Measurements from ENCODE around the gene NUMB.

The NUMB gene

DNA sequence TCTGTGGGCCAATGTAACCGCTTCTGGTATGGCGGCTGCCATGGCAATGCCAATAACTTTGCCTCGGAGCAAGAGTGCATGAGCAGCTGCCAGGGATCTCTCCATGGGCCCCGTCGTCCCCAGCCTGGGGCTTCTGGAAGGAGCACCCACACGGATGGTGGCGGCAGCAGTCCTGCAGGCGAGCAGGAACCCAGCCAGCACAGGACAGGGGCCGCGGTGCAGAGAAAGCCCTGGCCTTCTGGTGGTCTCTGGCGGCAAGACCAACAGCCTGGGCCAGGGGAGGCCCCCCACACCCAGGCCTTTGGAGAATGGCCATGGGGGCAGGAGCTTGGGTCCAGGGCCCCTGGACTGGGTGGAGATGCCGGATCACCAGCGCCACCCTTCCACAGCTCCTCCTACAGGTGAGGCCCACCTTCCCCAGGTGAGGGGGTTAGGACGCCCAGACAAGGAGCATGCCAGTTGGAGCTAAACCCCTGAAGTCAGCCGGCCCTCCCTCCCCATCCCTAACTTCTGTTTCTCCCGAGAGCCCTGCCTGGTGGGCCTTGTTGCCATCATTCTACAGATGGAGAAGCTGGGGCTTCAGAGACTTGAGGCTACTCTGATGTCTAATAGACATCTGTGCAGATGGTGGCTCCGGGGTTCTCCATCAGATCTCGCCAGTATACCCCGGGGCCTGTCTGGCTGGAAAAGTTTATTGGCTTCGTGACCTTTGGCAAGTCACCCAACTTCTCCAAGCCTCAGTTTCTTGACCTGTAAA lies 195.7 kb downstream of the NUMB start:
- no peaks in the 10 kb centered on the region for H3K9me3 ChIP-seq (ENCODE audit: insufficient read depth, low read length)
- TF ChIP-seq, protein P1, sequence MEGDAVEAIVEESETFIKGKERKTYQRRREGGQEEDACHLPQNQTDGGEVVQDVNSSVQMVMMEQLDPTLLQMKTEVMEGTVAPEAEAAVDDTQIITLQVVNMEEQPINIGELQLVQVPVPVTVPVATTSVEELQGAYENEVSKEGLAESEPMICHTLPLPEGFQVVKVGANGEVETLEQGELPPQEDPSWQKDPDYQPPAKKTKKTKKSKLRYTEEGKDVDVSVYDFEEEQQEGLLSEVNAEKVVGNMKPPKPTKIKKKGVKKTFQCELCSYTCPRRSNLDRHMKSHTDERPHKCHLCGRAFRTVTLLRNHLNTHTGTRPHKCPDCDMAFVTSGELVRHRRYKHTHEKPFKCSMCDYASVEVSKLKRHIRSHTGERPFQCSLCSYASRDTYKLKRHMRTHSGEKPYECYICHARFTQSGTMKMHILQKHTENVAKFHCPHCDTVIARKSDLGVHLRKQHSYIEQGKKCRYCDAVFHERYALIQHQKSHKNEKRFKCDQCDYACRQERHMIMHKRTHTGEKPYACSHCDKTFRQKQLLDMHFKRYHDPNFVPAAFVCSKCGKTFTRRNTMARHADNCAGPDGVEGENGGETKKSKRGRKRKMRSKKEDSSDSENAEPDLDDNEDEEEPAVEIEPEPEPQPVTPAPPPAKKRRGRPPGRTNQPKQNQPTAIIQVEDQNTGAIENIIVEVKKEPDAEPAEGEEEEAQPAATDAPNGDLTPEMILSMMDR (IDR thresholded peaks at IDR 0.05; ENCODE audit: low read depth, low read length): no peak
- no peak for TF ChIP-seq EZH2phosphoT487 (IDR thresholded peaks at IDR 0.05; ENCODE audit: low read depth)
- no peaks in the 10 kb centered on the region for H4K20me1 ChIP-seq (ENCODE audit: insufficient read depth, low read length)
- H3K36me3 ChIP-seq (replicated peaks; ENCODE audit: low read depth, low read length): no peaks in the 10 kb centered on the region
- H3K4me2 ChIP-seq (ENCODE audit: low read length): no peak overlapping the region
- no peak overlapping the region for H2AFZ ChIP-seq (ENCODE audit: low read depth, low read length)
- H3K4me3 ChIP-seq (ENCODE audit: low read length): no peak overlapping the region
- peaks cover 5% of the 10 kb centered on the region for H3K4me1 ChIP-seq (ENCODE audit: low read length)
- H3K27ac ChIP-seq (ENCODE audit: low read length): no peak overlapping the region
- H3K9ac ChIP-seq (ENCODE audit: low read length): no peak overlapping the region
- no peaks in the 10 kb centered on the region for H3K79me2 ChIP-seq (ENCODE audit: low read length)
- H3K27me3 ChIP-seq (ENCODE audit: low read depth, low read length): no peaks in the 10 kb centered on the region; the same call in 1 of the 2 replicates

DNA sequence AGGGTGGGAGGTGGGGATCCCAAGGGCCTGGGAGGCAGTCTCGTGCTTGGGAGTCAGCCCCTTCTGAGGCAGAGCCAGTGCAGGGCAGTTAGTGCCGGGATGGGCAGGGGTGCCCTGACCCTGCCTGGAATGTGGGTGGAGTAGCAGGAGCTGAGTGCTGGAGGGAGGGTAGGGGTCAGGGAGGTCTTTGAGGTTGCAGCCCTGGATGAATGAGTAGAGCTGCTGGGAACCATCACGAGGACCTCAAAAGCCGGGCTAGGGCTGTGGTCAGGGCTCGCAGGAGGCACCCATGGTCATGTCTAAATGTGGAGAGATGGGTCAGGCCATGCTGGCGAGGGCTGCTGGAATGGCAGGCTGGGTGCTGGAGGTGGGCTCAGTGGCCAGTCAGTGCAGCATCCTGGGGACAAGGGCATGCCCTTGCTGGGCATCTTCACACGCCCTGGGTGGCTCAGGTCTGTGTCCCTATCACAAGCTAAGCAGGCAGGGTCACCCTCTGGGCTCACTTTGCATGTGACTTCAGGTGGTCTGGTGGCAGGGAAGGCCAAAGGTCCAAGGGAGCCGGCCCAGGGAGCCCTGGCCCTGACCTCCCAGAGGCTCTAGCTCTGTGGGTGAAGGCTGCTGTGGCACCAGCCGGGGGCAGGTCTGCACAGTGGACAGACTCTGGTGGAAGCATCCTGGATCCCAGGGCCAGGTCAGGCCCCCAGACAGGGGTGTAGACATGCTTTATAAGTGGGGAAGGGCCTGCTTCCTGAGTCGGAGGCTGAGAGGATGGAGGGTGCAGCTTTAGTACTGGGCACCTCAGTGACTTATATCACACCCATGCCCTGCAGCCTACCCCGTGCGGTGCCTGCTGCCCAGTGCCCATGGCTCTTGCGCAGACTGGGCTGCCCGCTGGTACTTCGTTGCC lies 196.6 kb downstream of the NUMB start:
- no peak overlapping the region for H3K4me3 ChIP-seq (ENCODE audit: low read length)
- no peaks in the 10 kb centered on the region for H3K36me3 ChIP-seq (replicated peaks; ENCODE audit: low read depth, low read length)
- TF ChIP-seq, protein P1 (IDR thresholded peaks at IDR 0.05; ENCODE audit: low read depth, low read length): no peak
- no peak for TF ChIP-seq EZH2phosphoT487 (IDR thresholded peaks at IDR 0.05; ENCODE audit: low read depth)
- no peak overlapping the region for H2AFZ ChIP-seq (ENCODE audit: low read depth, low read length)
- no peak overlapping the region for H3K27ac ChIP-seq (ENCODE audit: low read length)
- no peak overlapping the region for H3K9ac ChIP-seq (ENCODE audit: low read length)
- H4K20me1 ChIP-seq (ENCODE audit: insufficient read depth, low read length): no peaks in the 10 kb centered on the region
- H3K27me3 ChIP-seq (ENCODE audit: low read depth, low read length): no peaks in the 10 kb centered on the region; the same call in 1 of the 2 replicates
- H3K79me2 ChIP-seq (ENCODE audit: low read length): no peaks in the 10 kb centered on the region
- H3K4me1 ChIP-seq (ENCODE audit: low read length): peaks cover 5% of the 10 kb centered on the region
- H3K9me3 ChIP-seq (ENCODE audit: insufficient read depth, low read length): no peaks in the 10 kb centered on the region
- no peak overlapping the region for H3K4me2 ChIP-seq (ENCODE audit: low read length)

DNA sequence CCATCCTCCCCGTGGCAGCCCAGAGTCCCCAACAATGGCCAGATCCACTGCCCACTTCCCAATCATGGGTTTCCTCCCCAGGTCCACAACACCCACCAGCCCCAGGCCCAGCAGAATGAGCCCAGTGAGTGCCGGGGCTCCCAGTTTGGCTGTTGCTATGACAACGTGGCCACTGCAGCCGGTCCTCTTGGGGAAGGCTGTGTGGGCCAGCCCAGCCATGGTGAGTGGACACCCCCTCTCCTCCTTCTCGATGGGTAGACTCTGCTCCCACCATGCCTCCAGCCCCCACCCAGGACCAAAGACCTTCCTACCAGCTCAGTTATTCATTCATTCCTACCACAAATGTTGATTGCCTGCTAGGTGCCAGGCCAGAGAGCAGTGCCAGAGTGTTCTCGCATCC lies 197.3 kb downstream of the NUMB start:
- Histone ChIP-seq H2AFZ (ENCODE audit: low read depth, low read length) (no peak overlapping the region), H3K79me2 (ENCODE audit: low read length) (no peaks in the 10 kb centered on the region), H3K4me1 (ENCODE audit: low read length) (peaks cover 5% of the 10 kb centered on the region), H3K36me3 (replicated peaks; ENCODE audit: low read depth, low read length) (no peaks in the 10 kb centered on the region), H3K9me3 (ENCODE audit: insufficient read depth, low read length) (no peaks in the 10 kb centered on the region), H3K27ac (ENCODE audit: low read length) (no peak overlapping the region), H4K20me1 (ENCODE audit: insufficient read depth, low read length) (no peaks in the 10 kb centered on the region), H3K9ac (ENCODE audit: low read length) (no peak overlapping the region), H3K27me3 (ENCODE audit: low read depth, low read length) (no peaks in the 10 kb centered on the region; the same call in 1 of the 2 replicates), H3K4me2 (ENCODE audit: low read length) (no peak overlapping the region), H3K4me3 (ENCODE audit: low read length) (no peak overlapping the region)
- TF ChIP-seq, protein P1 (IDR thresholded peaks at IDR 0.05; ENCODE audit: low read depth, low read length): no peak
- TF ChIP-seq EZH2phosphoT487 (IDR thresholded peaks at IDR 0.05; ENCODE audit: low read depth): no peak

DNA sequence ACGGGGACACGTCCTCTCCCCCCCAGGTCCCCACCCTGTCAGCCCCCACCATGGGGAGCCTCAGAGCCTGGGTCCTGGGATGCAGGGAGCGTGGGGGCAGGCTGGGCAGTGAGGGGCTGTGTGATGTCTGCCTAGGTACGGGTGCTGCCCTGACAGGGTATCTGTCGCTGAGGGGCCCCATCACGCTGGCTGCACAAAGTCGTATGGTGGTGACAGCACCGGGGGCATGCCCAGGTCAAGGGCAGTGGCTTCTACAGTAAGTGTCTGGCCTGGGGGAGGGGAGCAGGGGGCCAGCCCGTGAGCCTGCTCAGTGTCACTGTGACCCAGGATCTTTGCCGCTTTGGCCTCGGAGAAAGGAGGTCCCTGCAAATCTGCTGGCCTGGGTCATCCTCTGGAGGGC lies 197.8 kb downstream of the NUMB start:
- H3K4me1 ChIP-seq (ENCODE audit: low read length): peaks cover 5% of the 10 kb centered on the region
- no peak overlapping the region for H3K9ac ChIP-seq (ENCODE audit: low read length)
- H4K20me1 ChIP-seq (ENCODE audit: insufficient read depth, low read length): no peaks in the 10 kb centered on the region
- no peaks in the 10 kb centered on the region for H3K9me3 ChIP-seq (ENCODE audit: insufficient read depth, low read length)
- H3K79me2 ChIP-seq (ENCODE audit: low read length): no peaks in the 10 kb centered on the region
- TF ChIP-seq, protein P1 (IDR thresholded peaks at IDR 0.05; ENCODE audit: low read depth, low read length): no peak
- no peak for TF ChIP-seq EZH2phosphoT487 (IDR thresholded peaks at IDR 0.05; ENCODE audit: low read depth)
- no peak overlapping the region for H3K4me3 ChIP-seq (ENCODE audit: low read length)
- no peak overlapping the region for H2AFZ ChIP-seq (ENCODE audit: low read depth, low read length)
- no peaks in the 10 kb centered on the region for H3K36me3 ChIP-seq (replicated peaks; ENCODE audit: low read depth, low read length)
- no peak overlapping the region for H3K27ac ChIP-seq (ENCODE audit: low read length)
- H3K27me3 ChIP-seq (ENCODE audit: low read depth, low read length): no peaks in the 10 kb centered on the region; the same call in 1 of the 2 replicates
- H3K4me2 ChIP-seq (ENCODE audit: low read length): no peak overlapping the region

Data from OCI-LY3 (cell line).